Raji (cell line): ENCODE measurements around the gene HGF.

Experiments
- POLR2A ChIP-seq: IDR thresholded peaks from 2 replicates; pipeline ENCODE4 v1.6.1; 2011; ENCODE audit warnings: low read depth, low read length, control low read depth; ENCODE audit not compliant: insufficient read depth

Gene HGF

GRCh38 chr7:81684033-81684432 lies 85.8 kb downstream of the HGF start:
- no peak for TF ChIP-seq POLR2A

GRCh38 chr7:81682873-81683272 lies 87.0 kb downstream of the HGF start:
- no peak for TF ChIP-seq POLR2A

GRCh38 chr7:81680120-81680519 lies 89.7 kb downstream of the HGF start:
- no peak for TF ChIP-seq POLR2A

DNA sequence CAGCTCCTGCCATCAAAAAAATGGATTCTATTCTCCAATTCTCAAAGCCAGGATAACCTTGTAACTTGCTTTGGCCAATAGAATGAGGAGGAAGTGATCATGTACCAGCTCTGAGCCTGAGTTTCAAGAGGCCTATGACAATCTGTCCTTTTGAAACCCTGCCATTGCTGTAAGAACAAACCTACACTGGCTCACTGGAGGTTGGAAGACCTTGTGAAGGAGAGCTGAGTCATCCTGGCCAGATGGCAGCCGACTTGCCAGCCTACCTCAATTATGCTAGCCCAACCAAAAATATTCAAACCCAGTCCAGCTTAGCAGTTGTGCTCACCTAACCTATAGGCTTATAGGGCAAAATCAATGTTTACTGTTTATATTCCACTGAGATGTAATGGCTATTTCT lies 93.0 kb downstream of the HGF start:
- no peak for TF ChIP-seq POLR2A

DNA sequence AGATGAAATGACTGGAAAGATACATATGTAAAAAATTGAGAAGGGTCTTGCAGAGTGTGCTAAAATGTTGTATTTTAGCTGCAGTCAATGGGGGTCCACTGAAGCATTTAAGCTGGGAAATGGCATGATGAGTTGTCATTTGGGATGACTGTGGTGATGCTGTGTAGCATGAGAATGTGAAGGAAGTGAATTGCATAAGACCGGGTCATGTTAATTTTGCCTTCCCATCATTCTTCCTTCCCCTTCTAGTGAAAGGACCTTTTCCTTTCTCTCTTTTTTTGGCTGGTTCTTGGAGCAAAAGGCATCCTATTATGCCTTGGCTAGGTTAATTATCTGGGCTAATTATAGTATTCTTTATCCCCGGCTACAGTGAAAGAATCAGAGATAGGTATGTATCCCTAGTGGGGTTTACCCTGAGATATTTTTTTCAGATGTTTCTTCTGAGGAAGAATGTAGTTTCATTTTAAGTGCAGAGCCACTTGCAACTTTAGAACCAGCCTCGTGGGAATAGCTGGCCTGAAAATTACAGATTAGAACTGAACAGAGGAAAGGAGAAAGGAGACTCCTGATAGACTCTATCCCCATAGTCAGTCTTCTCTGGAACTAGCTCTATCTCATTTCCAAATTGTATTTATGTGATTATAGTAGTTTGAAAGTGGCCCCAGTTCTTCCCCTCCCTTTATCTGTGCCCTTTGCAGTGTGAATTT lies 93.6 kb downstream of the HGF start:
- no peak for TF ChIP-seq POLR2A

DNA sequence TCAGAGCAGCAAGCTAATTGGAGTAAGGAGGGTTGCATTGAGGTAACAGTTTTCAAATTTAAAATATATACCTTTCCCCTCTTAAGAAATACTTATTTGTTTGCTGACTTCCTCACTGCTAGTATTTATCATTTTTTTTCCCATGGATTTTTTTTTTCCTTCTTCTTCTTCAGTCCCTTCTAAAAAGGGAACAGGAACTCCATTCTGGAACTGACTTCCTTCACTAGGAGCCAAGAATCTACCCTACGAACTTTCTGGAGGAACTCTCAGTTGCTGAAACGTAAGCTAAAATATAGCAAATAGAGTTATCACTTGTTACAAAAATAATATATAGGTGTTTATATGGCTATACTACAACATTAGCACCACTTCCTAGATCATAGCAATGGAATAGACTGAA lies 95.4 kb downstream of the HGF start:
- no peak for TF ChIP-seq POLR2A

- TF ChIP-seq POLR2A: no peak
Observed at GRCh38 chr7:81672872-81673271, 97.0 kb downstream of the HGF start.

DNA sequence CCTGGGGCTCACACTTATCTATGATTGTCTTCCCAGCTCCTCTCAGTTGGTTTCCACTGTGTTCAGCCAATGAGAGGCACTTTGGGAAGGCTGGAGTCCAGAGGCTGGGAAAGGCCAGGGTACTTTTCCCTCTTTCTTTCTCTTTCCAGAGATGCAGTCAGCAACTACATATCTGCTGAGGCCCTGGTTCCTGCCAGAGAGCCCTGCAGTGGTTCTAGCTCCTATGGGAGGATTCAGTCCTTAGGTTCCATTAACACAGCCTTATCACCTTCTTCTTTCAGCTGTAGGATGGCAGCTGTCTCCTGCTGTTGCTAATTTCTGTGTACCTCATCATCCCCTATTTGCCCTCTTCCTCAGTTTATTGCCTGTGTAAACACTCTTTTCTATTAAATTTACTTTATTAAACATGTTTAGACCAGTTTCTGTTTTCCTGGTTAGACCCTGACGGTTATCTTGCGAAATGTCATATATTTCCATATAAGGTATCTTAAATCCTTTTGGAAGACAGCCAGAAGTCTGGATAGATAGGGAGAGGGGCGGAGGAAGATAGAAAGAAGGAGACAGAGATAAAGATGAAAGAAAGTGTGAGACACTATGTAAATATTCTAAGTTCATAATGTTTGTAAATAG lies 100.3 kb downstream of the HGF start:
- no peak for TF ChIP-seq POLR2A

- no peak for TF ChIP-seq POLR2A
Observed at GRCh38 chr7:81666209-81666608, 103.6 kb downstream of the HGF start.

DNA sequence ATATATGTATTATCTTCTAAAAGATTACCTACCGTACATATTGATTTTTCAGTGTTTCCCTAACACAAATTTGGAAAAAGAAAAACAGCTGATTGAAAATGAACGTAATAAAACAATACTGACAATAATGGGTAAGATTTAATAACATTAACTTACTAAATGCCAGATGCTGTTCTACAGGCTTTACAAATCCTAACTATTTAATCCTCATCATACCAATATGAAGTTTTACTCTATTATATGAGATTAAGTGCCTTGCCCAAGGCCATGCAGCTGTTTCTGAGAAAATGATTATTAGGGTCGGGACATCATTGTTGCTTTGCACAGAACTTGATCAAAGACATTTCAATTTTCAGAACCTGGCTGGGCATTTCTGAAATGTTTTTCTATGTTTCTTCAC lies 104.6 kb downstream of the HGF start:
- no peak for TF ChIP-seq POLR2A

DNA sequence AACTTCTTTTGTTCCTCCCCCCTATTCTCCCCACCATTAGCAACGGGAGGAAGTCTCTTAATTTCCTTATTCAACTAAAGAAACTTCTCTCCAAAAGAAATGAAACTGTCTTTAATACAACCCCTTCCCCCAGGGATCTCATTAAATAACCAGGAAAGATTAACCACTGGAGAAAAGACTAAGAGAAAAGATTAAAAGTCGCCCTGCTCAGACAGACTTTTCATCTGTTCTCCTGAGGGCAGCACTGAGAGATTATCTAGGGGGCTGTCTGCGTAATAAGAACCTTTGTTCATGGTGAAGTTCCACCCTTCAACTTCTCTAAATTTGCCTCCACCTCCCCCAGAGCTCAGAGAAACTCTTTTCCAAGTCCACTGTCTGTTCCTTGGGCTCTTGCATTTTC lies 105.5 kb downstream of the HGF start:
- no peak for TF ChIP-seq POLR2A

DNA sequence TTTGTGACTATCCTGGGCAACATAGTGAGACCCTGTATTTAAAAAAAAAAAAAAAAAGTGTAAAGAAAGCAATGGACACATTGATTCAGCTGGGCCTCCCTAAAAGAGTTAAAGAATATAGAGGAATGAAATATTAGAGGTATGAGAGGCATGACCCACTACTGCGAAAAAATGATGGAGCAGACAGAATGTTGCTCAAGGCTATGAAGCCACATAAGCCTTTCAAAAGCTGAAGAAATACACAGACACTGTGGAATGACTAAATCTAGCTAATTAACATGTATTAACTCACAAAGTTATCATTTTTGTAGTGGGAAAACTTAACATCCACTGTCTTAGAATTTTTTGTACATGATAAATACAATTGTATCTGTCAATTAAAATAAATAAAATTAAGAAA lies 107.3 kb downstream of the HGF start:
- no peak for TF ChIP-seq POLR2A

- TF ChIP-seq POLR2A: no peak
Observed at GRCh38 chr7:81659697-81660395, 110.0 kb downstream of the HGF start.

DNA sequence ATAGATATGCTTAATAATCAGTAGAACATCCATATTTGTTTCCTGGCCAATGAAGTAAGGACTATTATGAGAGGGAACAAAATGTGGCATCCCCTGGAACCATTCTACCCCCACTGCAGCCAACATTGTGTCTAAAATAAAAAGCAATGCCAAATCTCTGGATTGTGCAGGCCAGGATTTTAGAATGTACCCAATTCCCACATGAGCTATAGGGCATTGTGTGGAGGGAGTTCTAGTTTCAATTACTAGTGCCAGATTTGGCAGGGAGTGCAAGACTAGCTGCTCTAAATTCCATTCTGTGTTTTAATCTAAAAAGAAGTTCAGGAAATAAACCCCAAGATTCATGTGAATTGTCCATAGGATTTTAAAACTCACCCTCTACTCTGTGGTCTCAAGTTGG lies 112.3 kb downstream of the HGF start:
- no peak for TF ChIP-seq POLR2A

- TF ChIP-seq POLR2A: no peak
Observed at GRCh38 chr7:81655271-81655670, 114.6 kb downstream of the HGF start.

DNA sequence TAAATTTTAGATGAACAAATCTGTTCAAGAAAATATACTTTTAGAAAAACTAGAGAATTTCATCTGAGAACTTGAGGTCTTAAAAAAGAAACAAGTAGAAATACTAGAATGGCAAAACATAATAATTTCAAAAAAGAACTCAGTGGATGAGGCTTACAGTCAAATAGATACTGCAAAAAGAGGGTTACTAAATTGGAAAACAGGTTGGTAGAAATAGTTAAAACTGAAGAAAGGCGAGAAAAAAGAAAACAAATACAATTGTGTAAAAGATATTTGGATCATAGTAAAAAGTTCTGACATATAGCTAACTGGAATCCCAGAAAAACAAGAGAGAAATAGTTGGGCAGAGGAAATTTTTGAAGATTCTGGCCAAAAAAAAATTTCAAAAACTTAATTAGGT lies 117.6 kb downstream of the HGF start:
- no peak for TF ChIP-seq POLR2A
